GM15510 (cell line): ENCODE measurements around the gene TPMT.
A peak's percentile ranks its signal among the peaks of the same experiment; 100 is the strongest.

Experiments used
- POLR2A ChIP-seq: IDR thresholded peaks from 3 replicates; pipeline ENCODE4 v1.6.1; 2011; ENCODE audit warnings: borderline replicate concordance; ENCODE audit not compliant: insufficient read length; ENCODE audit errors: extremely low read depth

TPMT gene

DNA sequence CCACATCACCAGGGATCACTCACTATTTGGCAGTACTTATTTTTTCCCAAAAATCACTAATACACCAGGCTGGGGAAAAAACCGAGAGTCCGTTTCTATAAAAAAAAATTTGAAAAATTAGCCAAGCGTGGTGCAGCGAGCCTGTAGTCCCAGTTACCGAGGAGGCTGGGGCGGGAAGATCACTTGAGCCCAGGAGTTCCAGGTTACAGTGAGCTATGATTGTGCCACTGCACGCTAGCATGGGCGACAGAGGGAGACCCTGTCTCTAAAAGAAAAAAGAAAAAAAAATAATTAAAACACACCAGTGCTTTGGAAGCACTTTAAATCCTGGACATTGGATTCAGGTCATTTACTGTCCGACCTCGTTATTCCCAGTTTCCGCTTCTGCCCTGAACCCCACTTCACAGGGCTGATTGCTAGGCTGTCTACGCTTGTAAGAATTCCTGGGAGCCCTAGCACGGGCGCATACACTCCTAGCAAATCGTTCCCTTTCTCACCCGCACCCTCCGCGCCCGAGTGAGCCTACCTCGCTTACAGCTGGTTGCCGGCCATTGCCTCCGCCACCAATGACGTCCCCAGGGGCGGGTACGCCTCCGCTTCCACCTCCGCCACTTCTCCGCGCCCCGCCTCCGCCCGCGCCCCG lies at the start of gene TPMT:
Gene TPMT (minus strand): TSS at position 571 of the 643 bp plus-strand sequence. CDS start 5,950 bp downstream, outside the sequence.
- TF ChIP-seq POLR2A = peak; percentile 42

DNA sequence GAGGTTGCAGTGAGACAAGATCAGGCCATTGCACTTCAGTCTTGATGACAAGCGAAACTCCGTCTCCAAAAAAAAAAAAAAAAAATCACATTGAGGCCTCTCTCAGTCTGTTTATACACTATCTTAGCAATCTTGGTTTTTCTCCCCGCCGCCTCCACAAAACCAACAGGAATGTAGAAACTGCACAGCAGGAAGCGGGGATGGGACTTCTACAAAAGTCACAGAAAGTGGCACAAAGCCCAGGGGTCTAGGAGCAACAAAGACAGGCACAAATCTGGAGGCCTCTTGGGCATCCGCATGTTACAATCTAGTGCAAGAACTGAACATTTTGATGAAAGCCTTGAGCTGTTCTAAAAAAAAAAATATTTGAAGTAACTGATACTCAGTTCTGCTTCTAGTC lies 48.9 kb upstream of the TPMT start:
- TF ChIP-seq POLR2A = no peak

DNA sequence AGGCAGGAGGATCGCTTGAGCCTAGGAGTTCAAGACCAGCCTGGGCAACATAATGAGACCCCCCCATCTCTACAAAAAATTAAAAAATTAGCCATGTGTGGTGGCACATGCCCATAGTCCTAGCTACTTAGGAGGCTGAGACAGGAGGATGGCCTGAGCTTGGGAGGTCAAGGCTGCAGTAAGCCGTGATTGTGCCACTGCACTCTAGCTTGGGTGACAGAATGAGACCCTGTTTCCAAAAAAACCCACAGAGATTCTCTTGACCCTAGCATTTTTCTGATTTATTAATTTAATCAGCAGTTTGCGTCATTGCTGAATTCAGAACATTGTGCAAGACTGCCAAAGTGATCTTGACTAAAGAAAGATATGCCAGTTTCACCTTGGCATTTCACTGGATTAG lies 37.1 kb upstream of the TPMT start:
- no peak for TF ChIP-seq POLR2A

DNA sequence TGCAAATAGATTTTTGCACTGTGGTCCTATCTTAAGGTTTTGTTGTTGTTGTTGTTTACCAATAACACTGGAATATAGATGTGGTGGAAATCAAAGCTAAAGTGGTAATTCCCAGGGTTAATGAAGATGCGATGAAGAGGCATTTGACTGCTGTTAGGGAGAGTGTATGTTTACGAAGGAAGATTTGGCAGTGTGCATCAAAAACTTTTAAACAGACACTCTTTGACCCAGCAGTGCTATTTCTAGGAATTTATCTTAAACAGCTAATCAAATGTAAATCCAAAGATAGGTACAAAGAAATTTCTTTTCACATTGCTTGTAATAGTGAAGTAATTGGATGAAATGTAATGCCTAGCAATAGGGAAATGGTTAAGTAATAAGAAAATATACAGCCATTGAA lies 34.3 kb upstream of the TPMT start:
- no peak for TF ChIP-seq POLR2A

DNA sequence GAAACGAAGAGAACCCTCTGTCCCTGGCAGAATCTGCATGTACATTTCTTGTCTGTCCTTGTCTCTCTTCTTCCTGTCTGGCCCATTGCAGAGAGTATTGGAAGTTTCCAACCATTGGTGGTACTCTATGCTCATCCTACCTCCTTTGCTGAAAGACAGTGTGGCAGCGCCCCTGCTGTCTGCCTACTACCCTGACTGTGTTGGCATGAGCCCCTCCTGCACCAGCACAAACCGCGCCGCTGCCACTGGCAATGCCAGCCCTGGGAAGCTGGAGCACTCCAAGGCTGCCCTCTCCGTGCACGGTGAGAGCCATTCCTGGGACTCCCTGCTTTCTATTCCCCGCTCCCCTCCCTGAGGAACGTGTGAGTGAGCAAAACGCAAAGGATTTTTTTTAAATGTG lies 32.8 kb upstream of the TPMT start:
- TF ChIP-seq POLR2A = no peak

DNA sequence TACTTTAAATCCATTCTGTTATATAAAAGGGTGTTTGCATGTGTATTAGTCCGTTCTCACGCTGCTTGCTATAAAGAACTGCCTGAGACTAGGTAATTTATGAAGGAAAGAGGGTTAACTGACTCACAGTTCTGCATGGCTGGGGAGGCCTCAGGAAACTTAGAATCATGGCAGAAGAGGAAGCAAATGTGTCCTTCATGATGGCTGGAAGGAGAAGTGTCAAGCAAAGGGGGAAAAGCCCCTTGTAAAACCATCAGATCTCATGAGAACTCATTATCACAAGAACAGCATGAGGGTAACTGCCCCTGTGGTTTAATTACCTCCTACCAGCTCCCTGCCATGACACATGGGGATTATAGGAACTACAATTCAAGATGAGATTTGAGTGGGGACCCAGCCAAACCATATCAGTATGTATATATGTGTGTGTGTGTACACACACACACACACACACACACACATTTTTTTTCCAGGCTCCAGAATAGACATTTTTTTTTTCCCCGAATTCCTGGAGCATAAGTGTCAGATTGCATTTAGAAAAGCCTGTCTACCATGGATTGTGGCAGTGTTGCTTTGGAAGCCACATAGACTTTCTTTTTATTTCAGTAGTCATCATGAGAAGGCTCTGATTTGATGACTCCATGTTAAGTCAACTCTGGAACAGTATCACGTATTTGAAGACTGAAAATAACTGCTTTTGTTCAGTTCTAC lies 31.8 kb upstream of the TPMT start:
- no peak for TF ChIP-seq POLR2A

DNA sequence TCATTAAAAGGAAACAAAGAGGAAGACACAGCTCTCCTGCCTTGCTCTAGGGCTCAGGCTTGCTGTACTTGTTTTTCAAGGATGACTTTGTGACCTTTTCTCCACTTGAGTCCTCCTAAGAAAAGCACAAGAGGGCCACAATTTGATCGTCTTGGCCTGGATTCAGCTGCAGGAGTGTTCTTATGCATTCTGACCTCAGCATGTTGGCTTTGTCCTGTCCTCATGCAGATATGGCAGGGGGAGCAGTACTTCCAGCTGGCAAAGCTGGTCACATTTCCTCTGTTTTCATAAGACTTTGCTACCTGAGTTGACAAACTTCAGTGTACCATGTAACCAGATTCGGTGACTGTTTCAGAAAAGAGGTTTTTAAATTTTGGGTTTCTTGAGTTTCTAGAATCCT lies 31.2 kb upstream of the TPMT start:
- no peak for TF ChIP-seq POLR2A

DNA sequence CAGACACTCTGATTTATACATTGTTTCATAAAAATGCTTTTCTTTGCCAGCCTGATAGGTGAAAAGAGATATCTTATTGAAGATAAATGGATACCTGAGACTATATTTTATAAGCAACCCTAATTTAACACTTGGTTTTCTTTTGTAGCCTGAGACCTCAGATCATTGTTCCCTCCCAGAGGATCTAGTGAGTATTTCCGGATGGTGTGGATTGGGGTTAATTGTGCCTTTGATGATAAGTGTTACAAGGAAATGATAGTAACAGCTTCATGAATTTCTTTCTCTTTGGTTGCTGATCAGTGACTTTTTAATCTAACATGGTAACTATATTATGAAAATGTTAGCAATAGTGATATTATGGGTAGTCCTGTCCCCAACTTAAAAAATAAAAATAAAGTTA lies 30.7 kb upstream of the TPMT start:
- TF ChIP-seq POLR2A = no peak

DNA sequence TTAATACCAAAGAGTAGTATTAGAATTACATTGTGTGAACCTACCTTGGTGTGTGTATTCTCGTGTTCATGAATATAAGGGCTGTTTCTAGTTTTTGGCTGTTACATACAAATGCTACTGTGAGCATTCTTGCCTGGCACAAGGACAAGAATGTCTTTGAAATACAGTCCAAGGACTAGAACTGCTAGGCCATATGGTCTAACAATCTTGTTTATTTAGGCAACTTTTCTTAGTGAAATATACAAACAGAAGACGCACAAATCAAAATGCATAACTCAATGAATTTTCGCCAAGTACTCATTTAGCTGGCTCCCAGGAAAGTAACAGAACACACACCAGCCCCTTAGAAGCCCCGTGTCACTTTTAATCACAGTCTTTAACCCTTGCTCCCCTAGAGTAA lies 28.9 kb upstream of the TPMT start:
- TF ChIP-seq POLR2A = no peak

DNA sequence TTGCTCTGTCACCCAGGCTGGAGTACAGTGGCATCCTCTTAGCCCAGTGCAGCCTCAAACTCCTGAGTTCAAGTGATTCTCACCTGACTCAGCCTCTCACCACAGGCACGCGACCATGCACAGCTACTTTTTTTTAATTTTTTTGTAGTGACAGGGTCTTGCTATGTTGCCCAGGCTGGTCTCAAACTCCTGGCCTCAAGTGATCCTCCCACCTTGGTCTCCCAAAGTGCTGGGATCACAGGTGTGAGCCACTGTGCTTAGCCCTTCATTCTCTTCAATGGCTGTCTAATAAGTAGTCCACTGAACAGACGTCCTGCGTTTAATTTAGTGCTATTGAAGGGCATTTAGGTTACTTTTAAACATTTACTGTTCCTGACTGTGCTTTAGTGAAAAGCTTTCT lies 27.7 kb upstream of the TPMT start:
- no peak for TF ChIP-seq POLR2A

DNA sequence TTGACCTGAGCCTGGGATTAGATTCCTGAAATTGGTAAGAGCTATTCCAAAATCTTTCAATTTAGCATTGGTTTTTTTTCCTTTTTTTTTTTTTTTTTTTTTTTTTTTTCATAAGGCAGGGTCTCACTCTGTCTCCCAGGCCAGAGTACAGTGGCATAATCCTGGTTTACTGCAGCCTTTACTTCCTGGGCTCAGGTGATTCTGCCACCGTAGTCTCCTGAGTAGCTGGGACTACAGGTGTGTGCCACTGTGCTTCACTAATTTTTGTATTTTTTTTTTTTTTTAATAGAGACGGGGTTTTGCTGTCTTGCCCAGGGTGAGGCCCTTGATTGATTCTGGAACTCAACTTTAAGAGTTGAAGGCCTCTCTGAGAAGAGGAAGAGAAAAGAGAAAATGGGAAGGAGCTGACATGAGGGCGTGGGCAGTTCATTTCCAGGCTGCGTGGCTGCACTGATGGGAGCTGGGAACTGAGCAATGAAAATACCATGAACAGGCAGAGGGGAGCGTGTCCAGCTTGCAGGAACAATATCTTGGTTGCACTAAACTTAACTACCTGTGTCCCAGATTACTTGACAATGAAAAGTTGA lies 25.0 kb upstream of the TPMT start:
- no peak for TF ChIP-seq POLR2A

DNA sequence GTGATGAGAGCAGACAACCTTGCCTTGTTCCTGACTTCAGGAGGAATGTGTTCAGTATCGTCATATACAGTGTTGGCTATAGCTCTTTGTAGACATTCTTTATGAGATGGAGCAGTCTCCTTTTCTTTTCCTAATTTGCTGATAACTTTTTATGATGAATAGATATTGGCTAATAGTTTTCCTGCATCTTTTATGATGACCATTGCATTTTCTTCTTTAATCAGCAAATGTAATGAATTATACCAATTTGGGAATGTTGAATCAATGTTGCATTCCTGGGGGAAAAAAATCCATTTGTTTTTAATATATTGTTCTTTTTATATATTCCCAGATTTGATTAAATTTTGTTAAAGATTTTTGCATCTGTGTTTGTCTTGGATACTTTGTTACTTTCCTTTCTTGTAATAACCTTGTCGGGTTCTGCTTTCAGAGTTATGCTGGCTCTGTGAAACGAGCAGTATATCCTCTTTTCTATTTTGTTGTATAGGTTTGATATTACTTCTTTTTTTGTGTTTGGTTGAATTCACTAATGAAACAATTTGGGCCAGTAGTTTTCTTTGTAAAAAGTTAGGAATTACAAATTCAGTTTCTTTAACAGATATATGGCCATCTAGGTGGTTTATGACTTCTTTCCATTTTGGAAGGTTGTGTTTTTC lies 24.2 kb upstream of the TPMT start:
- TF ChIP-seq POLR2A = no peak

DNA sequence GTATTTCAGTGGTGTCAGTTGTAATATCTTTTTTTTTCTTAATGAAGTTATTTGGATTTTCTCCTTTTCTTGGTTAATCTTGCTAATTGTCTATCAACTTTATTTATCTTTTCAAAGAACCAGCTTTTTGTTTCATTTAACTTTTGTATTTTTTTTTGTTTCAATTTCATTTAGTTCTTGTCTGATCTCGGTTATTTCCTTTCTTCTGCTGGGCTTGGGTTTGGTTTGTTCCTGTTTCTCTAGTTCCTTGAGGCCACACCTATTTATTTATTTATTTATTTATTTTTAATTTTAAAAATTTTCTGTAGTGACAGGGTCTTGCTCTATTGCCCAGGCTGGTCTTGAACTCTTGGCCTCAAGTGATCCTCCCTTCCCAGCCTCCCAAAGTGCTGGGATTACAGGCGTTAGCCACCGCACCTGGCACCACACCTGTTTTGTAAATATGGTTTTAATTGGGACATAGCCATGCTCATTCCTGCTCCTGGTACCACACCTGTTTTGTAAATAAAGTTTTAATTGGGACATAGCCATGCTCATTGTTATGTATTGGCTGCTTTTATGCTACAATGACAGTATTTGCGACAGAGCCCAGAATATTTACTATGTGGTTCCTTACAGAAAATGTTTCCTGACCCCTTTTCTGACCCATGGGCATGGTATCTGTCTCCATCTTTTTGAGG lies 22.5 kb upstream of the TPMT start:
- no peak for TF ChIP-seq POLR2A

DNA sequence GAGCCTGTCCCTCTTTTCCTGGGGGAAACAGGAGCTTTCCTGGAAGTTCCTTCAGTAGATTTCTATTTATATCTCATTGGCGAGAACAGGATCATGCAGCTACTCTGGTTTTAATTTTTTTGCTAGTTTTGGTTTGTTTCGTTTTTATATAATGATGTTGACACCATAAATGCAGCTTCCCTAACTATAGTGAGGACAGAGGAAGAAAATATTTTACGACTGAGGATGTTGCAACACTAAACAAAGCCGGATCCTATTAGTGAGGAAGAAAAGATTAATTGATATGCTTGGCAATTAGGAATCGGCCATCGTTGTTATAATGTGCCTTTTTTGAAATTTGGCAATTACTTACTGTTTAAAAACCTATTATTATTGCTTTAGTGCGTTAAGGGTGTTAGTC lies 17.0 kb upstream of the TPMT start:
- no peak for TF ChIP-seq POLR2A

DNA sequence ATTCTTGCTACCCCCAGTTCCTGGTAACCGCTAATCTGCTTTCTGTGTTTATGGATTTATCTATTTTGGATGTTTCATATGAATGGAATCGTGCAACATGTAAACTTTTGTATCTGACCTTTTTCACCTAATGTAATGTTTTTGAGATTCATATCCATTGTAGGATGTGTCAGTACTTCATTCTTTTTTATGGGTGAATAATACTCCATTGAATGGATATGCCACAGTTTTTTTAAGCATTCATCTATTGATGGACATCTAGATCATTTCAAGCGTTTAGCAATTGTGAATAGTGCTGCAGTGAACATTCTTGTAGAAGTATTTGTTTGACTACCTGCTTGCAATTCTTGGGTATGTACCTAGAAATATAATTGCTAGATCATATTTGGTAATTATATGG lies 13.4 kb upstream of the TPMT start:
- no peak for TF ChIP-seq POLR2A
